Mesothelial cell of epicardium (in vitro differentiated cells): ENCODE data around the gene ADAMTSL1. TPM values are rescaled to one million over a fixed set of nuclear protein-coding genes. Genes with fewer than 3 reads are reported as not detected.
"Not testable (repeated sequence)": the region's sequence is repeated elsewhere in the genome, so short reads cannot be mapped to it uniquely, and the experiment has no call there.

Experiments
- DNase-seq, 2 experiments: peaks; one replicate each; pipeline ENCODE4 v3.0.0; 2021; ENCODE audit warnings: low spot score in 2 of 2; ENCODE audit not compliant: unreplicated experiment in 2 of 2
- H3K27ac Mint-ChIP-seq: 2 replicates; pipeline ENCODE4 v1.8.0; 2021; ENCODE audit warnings: mixed read lengths
- H3K27me3 Mint-ChIP-seq: 2 replicates; pipeline ENCODE4 v1.8.0; 2021; ENCODE audit warnings: low read depth, mixed read lengths
- H3K36me3 Mint-ChIP-seq: 2 replicates; pipeline ENCODE4 v1.8.0; 2021; ENCODE audit warnings: mixed read lengths
- H3K4me1 Mint-ChIP-seq: 2 replicates; pipeline ENCODE4 v1.8.0; 2021; ENCODE audit warnings: mixed read lengths
- H3K4me3 Mint-ChIP-seq: 2 replicates; pipeline ENCODE4 v1.8.0; 2021; ENCODE audit warnings: mild to moderate bottlenecking, moderate library complexity, mixed read lengths
- H3K9me3 Mint-ChIP-seq: 2 replicates; pipeline ENCODE4 v1.8.0; 2021; ENCODE audit warnings: mixed read lengths
- total RNA-seq: library from RNA; stranded (reverse); gene quantifications from 3 replicates; pipeline ENCODE4 v1.2.1, GENCODE V29; 2021
- TF ChIP-seq, protein P1 (sequence below): fragments of 200-600 bp; sonication (generic); IDR thresholded peaks from one replicate; pipeline ENCODE4 v1.5.0; 2021; ENCODE audit warnings: antibody characterized with exemption; ENCODE audit not compliant: unreplicated experiment

ADAMTSL1 gene
- total RNA-seq, 1 donor from 2014 or later: 48.0 TPM

DNA sequence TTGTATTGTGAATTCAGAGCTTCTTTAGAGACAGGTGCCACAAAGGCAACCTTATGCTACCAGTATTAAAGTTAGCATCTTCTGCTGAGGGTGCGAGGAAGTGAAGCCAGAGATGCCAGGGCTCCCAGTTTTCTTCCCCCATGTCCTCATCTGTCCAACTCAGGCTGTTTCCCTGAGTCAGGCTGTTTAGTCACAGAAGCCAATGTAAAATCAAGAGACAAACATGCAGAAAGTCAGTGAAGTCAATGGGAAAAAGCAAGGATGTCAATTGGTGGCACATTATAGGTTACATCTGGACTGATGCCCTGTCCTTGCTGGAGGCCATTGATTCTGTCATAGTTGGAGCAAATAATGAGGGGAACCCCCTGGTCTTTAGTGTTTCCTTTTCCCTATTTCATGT is 390.6 kb downstream of the ADAMTSL1 start:
- Mint-ChIP-seq H3K27ac (no peak overlapping the region), H3K27me3 (peaks cover under 1% of the 10 kb centered on the region), H3K9me3 (peaks cover 13% of the 10 kb centered on the region), H3K36me3 (peaks cover 7% of the 10 kb centered on the region), H3K4me1 (peaks cover 25% of the 10 kb centered on the region), H3K4me3 (no peak overlapping the region)
- TF ChIP-seq, protein P1, sequence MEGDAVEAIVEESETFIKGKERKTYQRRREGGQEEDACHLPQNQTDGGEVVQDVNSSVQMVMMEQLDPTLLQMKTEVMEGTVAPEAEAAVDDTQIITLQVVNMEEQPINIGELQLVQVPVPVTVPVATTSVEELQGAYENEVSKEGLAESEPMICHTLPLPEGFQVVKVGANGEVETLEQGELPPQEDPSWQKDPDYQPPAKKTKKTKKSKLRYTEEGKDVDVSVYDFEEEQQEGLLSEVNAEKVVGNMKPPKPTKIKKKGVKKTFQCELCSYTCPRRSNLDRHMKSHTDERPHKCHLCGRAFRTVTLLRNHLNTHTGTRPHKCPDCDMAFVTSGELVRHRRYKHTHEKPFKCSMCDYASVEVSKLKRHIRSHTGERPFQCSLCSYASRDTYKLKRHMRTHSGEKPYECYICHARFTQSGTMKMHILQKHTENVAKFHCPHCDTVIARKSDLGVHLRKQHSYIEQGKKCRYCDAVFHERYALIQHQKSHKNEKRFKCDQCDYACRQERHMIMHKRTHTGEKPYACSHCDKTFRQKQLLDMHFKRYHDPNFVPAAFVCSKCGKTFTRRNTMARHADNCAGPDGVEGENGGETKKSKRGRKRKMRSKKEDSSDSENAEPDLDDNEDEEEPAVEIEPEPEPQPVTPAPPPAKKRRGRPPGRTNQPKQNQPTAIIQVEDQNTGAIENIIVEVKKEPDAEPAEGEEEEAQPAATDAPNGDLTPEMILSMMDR: no peak
- no peak for DNase-seq

DNA sequence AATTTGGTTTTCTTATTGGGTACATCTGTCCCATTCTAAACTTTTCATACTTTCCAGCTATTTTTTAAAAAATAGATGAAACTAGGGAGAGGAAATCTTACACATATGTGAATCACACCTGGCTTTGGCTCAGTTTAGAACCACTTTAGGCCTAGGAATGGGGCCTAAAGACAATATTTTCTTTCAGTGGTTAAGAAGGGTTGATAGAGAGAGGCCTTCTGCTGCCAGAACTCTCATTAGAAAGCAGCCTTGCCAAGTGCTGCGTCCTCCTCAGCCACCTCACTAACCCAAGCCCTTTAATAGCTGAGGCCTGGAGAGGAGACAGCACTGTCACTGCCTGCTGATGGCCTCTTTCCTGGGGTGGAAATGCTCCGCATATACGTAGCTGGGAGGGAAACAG is 391.6 kb downstream of the ADAMTSL1 start:
- DNase-seq: no peak
- Mint-ChIP-seq H3K27me3 (peaks cover 4% of the 10 kb centered on the region), H3K4me1 (peaks cover 25% of the 10 kb centered on the region), H3K4me3 (no peak overlapping the region), H3K36me3 (peaks cover 10% of the 10 kb centered on the region), H3K9me3 (peaks cover 23% of the 10 kb centered on the region), H3K27ac (no peak overlapping the region)
- TF ChIP-seq, protein P1: no peak

DNA sequence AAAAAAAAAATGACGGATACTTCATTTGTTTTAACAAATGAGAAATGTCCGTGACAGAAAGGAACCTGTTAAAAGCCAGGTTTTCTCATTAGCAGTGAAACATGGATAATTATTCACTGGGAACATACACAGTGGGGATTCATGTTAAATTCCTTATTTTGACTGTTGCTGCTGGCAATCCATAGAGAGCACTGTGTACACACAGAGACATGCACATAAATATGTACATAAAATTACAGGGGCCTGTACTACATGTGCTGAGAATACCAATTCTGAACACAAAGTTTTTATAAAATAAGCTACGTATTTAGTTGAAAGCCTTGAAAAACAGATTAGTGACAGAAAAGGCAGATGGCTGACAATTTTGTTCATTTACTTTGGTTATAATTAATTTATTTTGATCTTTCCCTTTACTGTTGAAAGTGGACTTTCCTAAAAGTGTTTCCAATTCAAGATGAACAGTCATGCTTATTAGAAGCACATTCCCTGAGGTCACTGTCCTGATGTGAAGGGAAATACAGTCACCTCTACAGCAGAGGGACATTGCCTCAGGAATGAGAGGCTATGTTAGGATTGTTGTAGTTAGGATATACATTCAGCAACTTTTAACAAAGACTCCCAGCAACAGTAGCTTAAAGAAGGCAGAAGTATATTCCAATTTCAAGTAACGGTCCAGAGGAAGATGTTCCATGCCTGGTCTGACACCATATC is 392.3 kb downstream of the ADAMTSL1 start:
- DNase-seq: no peak
- H3K9me3 Mint-ChIP-seq: peaks cover 29% of the 10 kb centered on the region
- H3K27me3 Mint-ChIP-seq: peaks cover 5% of the 10 kb centered on the region
- H3K36me3 Mint-ChIP-seq: peaks cover 12% of the 10 kb centered on the region
- H3K4me1 Mint-ChIP-seq: peaks cover 23% of the 10 kb centered on the region
- no peak overlapping the region for H3K27ac Mint-ChIP-seq
- H3K4me3 Mint-ChIP-seq: no peak overlapping the region
- TF ChIP-seq, protein P1: no peak

DNA sequence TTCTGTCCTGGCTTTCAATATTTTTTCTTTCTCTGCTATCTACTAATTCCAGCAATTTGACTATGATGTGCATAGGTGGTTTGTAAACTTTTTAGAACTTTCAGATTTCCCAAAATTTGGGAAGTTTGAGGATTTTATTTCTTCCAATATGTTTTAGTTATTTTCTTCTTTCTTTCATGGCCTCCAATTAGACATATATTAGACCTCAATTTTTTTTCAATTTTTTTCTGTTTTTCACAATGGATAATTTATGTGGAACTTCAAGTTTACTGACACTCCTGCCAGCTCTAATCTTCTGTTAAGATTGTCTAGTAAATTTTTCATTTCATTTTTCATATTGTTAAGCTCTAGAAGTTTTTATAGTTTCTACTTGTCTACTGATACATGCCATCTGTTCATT is 395.8 kb downstream of the ADAMTSL1 start:
- no peaks in the 10 kb centered on the region for H3K4me1 Mint-ChIP-seq
- H3K36me3 Mint-ChIP-seq: peaks cover 14% of the 10 kb centered on the region
- no peak overlapping the region for H3K27ac Mint-ChIP-seq
- peaks cover 19% of the 10 kb centered on the region for H3K27me3 Mint-ChIP-seq
- no peak overlapping the region for H3K4me3 Mint-ChIP-seq
- TF ChIP-seq, protein P1: no peak
- DNase-seq: no peak
- H3K9me3 Mint-ChIP-seq: peaks cover 45% of the 10 kb centered on the region

DNA sequence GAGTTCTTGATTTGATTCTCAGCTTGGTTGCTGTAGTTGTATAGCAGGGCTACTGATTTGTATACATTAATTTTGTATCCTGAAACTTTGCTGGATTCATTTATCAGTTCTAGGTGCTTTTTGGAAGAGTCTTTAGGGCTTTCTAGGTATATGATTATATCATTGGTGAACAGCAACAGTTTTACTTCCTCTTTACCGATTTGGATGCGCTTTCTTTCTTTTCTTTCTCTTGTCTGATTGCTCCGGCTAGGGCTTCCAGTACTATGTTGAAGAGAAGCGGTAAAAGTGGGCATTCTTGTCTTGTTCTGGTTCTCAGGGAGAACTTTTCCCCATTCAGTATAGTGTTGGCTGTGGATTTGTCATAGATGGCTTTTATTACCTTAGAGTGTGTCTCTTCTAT is 400.1 kb downstream of the ADAMTSL1 start:
- Mint-ChIP-seq H3K9me3 (peaks cover 57% of the 10 kb centered on the region), H3K4me1 (no peaks in the 10 kb centered on the region), H3K27me3 (peaks cover 37% of the 10 kb centered on the region), H3K36me3 (peaks cover 10% of the 10 kb centered on the region), H3K4me3 (no peak overlapping the region), H3K27ac (no peak overlapping the region)
- TF ChIP-seq, protein P1: no peak
- no peak for DNase-seq

DNA sequence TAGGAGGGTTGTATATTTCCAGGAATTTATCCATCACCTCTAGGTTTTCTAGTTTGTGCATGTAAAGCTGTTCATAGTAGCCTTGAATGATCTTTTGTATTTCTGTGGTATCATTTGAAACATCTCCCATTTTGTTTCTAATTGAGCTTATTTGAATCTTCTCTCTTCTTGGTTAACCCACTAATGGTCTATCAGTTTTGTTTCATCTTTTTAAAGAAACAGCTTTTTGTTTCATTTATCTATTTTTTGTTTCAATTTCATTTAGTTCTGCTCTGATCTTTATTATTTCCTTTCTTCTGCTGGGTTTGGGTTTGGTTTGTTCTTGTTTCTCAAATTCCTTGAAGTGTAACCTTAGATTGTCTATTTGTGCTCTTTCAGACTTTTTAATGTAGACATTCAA is 401.0 kb downstream of the ADAMTSL1 start:
- DNase-seq, H3K27ac Mint-ChIP-seq, H3K4me3 Mint-ChIP-seq, H3K4me1 Mint-ChIP-seq, H3K36me3 Mint-ChIP-seq: not testable (repeated sequence)
- peaks cover 35% of the 10 kb centered on the region for H3K27me3 Mint-ChIP-seq
- H3K9me3 Mint-ChIP-seq: peaks cover 48% of the 10 kb centered on the region
